H9 (cell line): Measurements from ENCODE around the gene CFAP97. TPM values are rescaled to one million over a fixed set of nuclear protein-coding genes. Genes with fewer than 3 reads are reported as not detected.

Experiments used
- DNase-seq: peaks from one replicate; pipeline ENCODE4 v3.0.0-alpha.2; 2017
- H2AFZ ChIP-seq: one replicate; pipeline ENCODE4 v1.6.1; 2013; ENCODE audit warnings: mild to moderate bottlenecking, low read length, control low read depth, moderate library complexity
- H2AK5ac ChIP-seq: 2 replicates; pipeline ENCODE4 v1.6.1; 2013; ENCODE audit warnings: low read length, control low read depth, mixed read lengths; ENCODE audit not compliant: insufficient read length
- H2BK120ac ChIP-seq: one replicate; pipeline ENCODE4 v1.6.1; 2013; ENCODE audit warnings: low read depth, mild to moderate bottlenecking, low read length, control low read depth, inconsistent platforms; ENCODE audit not compliant: poor library complexity, severe bottlenecking
- H2BK12ac ChIP-seq: 2 replicates; pipeline ENCODE4 v1.6.1; 2013; ENCODE audit warnings: low read length, control low read depth, mixed read lengths, low read depth; ENCODE audit not compliant: insufficient read length
- H2BK15ac ChIP-seq: 2 replicates; pipeline ENCODE4 v1.6.1; 2013; ENCODE audit warnings: low read depth, low read length, control low read depth
- H2BK20ac ChIP-seq: one replicate; pipeline ENCODE4 v1.6.1; 2013; ENCODE audit warnings: low read depth, mild to moderate bottlenecking, low read length, control low read depth, inconsistent platforms; ENCODE audit not compliant: poor library complexity, severe bottlenecking
- H2BK5ac ChIP-seq: 2 replicates; pipeline ENCODE4 v1.6.1; 2013; ENCODE audit warnings: low read length, control low read depth, mixed read lengths; ENCODE audit not compliant: insufficient read length
- H3K14ac ChIP-seq: 2 replicates; pipeline ENCODE4 v1.6.1; 2013; ENCODE audit warnings: low read length, control low read depth; ENCODE audit not compliant: insufficient read depth
- H3K18ac ChIP-seq: 2 replicates; pipeline ENCODE4 v1.6.1; 2013; ENCODE audit warnings: low read depth, mild to moderate bottlenecking, mixed read lengths, low read length, control low read depth; ENCODE audit not compliant: insufficient read length
- H3K23ac ChIP-seq: 2 replicates; pipeline ENCODE4 v1.6.1; 2013; ENCODE audit warnings: low read length, control low read depth, mixed read lengths, low read depth; ENCODE audit not compliant: insufficient read length
- H3K23me2 ChIP-seq: 2 replicates; pipeline ENCODE4 v1.6.1; 2013; ENCODE audit warnings: low read depth, mild to moderate bottlenecking, mixed read lengths, low read length, control low read depth; ENCODE audit not compliant: insufficient read length, poor library complexity, severe bottlenecking
- H3K27ac ChIP-seq: 2 replicates; pipeline ENCODE4 v1.5.1; 2013; ENCODE audit warnings: low read length, control low read depth, mixed read lengths, low read depth; ENCODE audit not compliant: insufficient read length
- H3K27me3 ChIP-seq: 2 replicates; pipeline ENCODE4 v1.6.1; 2013; ENCODE audit warnings: low read length, control low read depth, inconsistent platforms; ENCODE audit not compliant: insufficient read depth
- H3K4ac ChIP-seq: 2 replicates; pipeline ENCODE4 v1.6.1; 2013; ENCODE audit warnings: low read depth, mild to moderate bottlenecking, control low read depth, inconsistent platforms, low read length, moderate library complexity
- H3K4me1 ChIP-seq: 2 replicates; pipeline ENCODE4 v1.6.1; 2013; ENCODE audit warnings: low read length, control low read depth, inconsistent platforms; ENCODE audit not compliant: insufficient read depth
- H3K4me2 ChIP-seq: 2 replicates; pipeline ENCODE4 v1.6.1; 2013; ENCODE audit warnings: low read length, control low read depth, mixed read lengths; ENCODE audit not compliant: insufficient read length, insufficient read depth
- H3K56ac ChIP-seq: 2 replicates; pipeline ENCODE4 v1.6.1; 2013; ENCODE audit warnings: low read depth, mild to moderate bottlenecking, mixed read lengths, low read length, control low read depth; ENCODE audit not compliant: insufficient read length
- H3K79me1 ChIP-seq: 2 replicates; pipeline ENCODE4 v1.6.1; 2013; ENCODE audit warnings: low read depth, mild to moderate bottlenecking, moderate library complexity, low read length, control low read depth, inconsistent platforms; ENCODE audit not compliant: insufficient read depth, poor library complexity, severe bottlenecking
- H3K79me2 ChIP-seq: 2 replicates; pipeline ENCODE4 v1.6.1; 2013; ENCODE audit warnings: low read length, control low read depth, inconsistent platforms; ENCODE audit not compliant: insufficient read depth
- H3K9ac ChIP-seq: 2 replicates; pipeline ENCODE4 v1.6.1; 2013; ENCODE audit warnings: low read length, control low read depth, mixed read lengths; ENCODE audit not compliant: insufficient read length; ENCODE audit errors: extremely low read depth
- H3K9me3 ChIP-seq: one replicate; pipeline ENCODE4 v1.6.1; 2013; ENCODE audit warnings: low read depth, low read length, inconsistent platforms; ENCODE audit not compliant: control insufficient read depth
- H3T11ph ChIP-seq: one replicate; pipeline ENCODE4 v1.6.1; 2013; ENCODE audit warnings: mild to moderate bottlenecking, low read length, control low read depth, inconsistent platforms
- H4K20me1 ChIP-seq: one replicate; pipeline ENCODE4 v1.6.1; 2013; ENCODE audit not compliant: control insufficient read depth, insufficient read length, insufficient read depth
- H4K5ac ChIP-seq: 2 replicates; pipeline ENCODE4 v1.6.1; 2013; ENCODE audit warnings: low read depth, mild to moderate bottlenecking, mixed read lengths, low read length, control low read depth; ENCODE audit not compliant: insufficient read length
- H4K8ac ChIP-seq: replicated peaks from 2 replicates; pipeline ENCODE4 v1.6.1; 2013; ENCODE audit warnings: low read length, control low read depth, mixed read lengths, low read depth; ENCODE audit not compliant: insufficient read length
- H4K91ac ChIP-seq: 2 replicates; pipeline ENCODE4 v1.6.1; 2013; ENCODE audit warnings: low read depth, mild to moderate bottlenecking, moderate library complexity, mixed read lengths, low read length, control low read depth; ENCODE audit not compliant: insufficient read length
- H3K27ac Mint-ChIP-seq, 3 experiments: 2 replicates in 2 of 3; 3 replicates in 1 of 3; pipeline ENCODE4 v1.8.0; 2020 to 2021; ENCODE audit warnings: mixed read lengths in 3 of 3, mild to moderate bottlenecking in 1 of 3, moderate library complexity in 1 of 3
- H3K27me3 Mint-ChIP-seq: 2 replicates; pipeline ENCODE4 v1.8.0; 2021; ENCODE audit warnings: low read depth, mild to moderate bottlenecking, moderate library complexity, mixed read lengths
- H3K36me3 Mint-ChIP-seq, 3 experiments: 2 replicates in 2 of 3; 3 replicates in 1 of 3; pipeline ENCODE4 v1.8.0; 2020 to 2021; ENCODE audit warnings: low read depth in 3 of 3, mixed read lengths in 3 of 3; ENCODE audit not compliant: insufficient read depth in 1 of 3
- H3K4me1 Mint-ChIP-seq, 2 experiments: 2 replicates each; pipeline ENCODE4 v1.8.0; 2020; ENCODE audit warnings: mixed read lengths in 2 of 2
- H3K4me3 Mint-ChIP-seq, 2 experiments: 2 replicates in 1 of 2; 3 replicates in 1 of 2; pipeline ENCODE4 v1.8.0; 2020 to 2021; ENCODE audit warnings: mild to moderate bottlenecking in 2 of 2, mixed read lengths in 2 of 2, moderate library complexity in 1 of 2
- H3K9me3 Mint-ChIP-seq, 2 experiments: 2 replicates in 1 of 2; 3 replicates in 1 of 2; pipeline ENCODE4 v1.8.0; 2020; ENCODE audit warnings: mild to moderate bottlenecking in 2 of 2, mixed read lengths in 2 of 2, moderate library complexity in 1 of 2
- WGBS: extraction: QIAGEN DNeasy Blood & Tissue Kit; methylation state at CpG from one replicate; pipeline ENCODE4 v1.1.7; 2013; ENCODE audit warnings: missing lambda C conversion rate, low lambda C conversion rate, mixed read lengths; ENCODE audit not compliant: insufficient read length; ENCODE audit errors: extremely low coverage; 5-methylcytosine and 5-hydroxymethylcytosine counted together
- total RNA-seq: library from RNA; stranded (reverse); gene quantifications from 2 replicates; pipeline ENCODE4 v1.2.1, GENCODE V29; 2021
- TF ChIP-seq, protein P1 (sequence below): fragments of 200-600 bp; sonication (generic); conservative IDR thresholded peaks from 3 replicates; pipeline ENCODE4 v1.8.0; 2021; ENCODE audit warnings: antibody characterized with exemption, mild to moderate bottlenecking

Gene CFAP97
- total RNA-seq, 1 experiment from 2014 or later: 39.3 TPM

DNA sequence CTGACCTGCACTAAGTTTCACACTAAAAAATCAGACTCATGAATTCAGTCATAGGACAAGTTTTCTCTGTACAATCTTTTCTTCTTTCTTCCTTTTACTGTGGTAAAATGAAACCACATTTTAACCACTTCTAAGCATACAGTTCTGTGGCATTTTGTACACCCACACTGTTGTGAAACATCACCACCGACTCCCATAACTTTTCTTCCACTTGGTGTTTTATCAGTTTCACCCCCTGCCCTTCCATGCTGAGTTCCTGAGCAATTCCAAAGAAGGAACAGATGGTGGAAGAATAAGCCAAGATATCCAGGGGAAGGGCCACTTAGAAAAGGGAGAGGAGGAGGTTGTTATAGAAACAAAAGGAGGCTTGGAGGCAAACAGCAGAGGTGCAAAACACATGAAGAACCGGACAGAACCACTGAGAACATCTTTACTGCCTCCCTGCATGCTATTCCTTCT is 38.2 kb downstream of the CFAP97 start:
- Histone ChIP-seq H3K4ac (no peak overlapping the region), H3K79me1 (no peaks in the 10 kb centered on the region), H3K23me2 (no peaks in the 10 kb centered on the region), H3K4me2 (no peak overlapping the region), H4K5ac (no peak overlapping the region), H3K56ac (no peak overlapping the region), H4K91ac (no peak overlapping the region), H3K9ac (no peak overlapping the region), H3K14ac (no peak overlapping the region), H2BK20ac (no peak overlapping the region), H3K18ac (no peak overlapping the region), H3K4me1 (no peaks in the 10 kb centered on the region), H2BK12ac (no peak overlapping the region), H3T11ph (no peak overlapping the region), H4K8ac (no peak overlapping the region), H3K27ac (no peak overlapping the region), H2BK120ac (no peak overlapping the region), H3K23ac (no peak overlapping the region), H2AFZ (no peak overlapping the region), H2BK15ac (no peak overlapping the region), H4K20me1 (no peaks in the 10 kb centered on the region), H2BK5ac (no peak overlapping the region), H2AK5ac (no peak overlapping the region), H3K9me3 (no peaks in the 10 kb centered on the region), H3K27me3 (no peaks in the 10 kb centered on the region), H3K79me2 (no peaks in the 10 kb centered on the region)
- TF ChIP-seq, protein P1, sequence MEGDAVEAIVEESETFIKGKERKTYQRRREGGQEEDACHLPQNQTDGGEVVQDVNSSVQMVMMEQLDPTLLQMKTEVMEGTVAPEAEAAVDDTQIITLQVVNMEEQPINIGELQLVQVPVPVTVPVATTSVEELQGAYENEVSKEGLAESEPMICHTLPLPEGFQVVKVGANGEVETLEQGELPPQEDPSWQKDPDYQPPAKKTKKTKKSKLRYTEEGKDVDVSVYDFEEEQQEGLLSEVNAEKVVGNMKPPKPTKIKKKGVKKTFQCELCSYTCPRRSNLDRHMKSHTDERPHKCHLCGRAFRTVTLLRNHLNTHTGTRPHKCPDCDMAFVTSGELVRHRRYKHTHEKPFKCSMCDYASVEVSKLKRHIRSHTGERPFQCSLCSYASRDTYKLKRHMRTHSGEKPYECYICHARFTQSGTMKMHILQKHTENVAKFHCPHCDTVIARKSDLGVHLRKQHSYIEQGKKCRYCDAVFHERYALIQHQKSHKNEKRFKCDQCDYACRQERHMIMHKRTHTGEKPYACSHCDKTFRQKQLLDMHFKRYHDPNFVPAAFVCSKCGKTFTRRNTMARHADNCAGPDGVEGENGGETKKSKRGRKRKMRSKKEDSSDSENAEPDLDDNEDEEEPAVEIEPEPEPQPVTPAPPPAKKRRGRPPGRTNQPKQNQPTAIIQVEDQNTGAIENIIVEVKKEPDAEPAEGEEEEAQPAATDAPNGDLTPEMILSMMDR: no peak
- H3K27me3 Mint-ChIP-seq: no peaks in the 10 kb centered on the region
- no peak overlapping the region for H3K27ac Mint-ChIP-seq
- no peak for DNase-seq
- no peaks in the 10 kb centered on the region for H3K4me1 Mint-ChIP-seq
- no CpG with 5 or more reads among the region's 2 CpGs for WGBS
- H3K36me3 Mint-ChIP-seq: peaks cover 16 to 45% (median 34%) of the 10 kb centered on the region in 3 experiments
- H3K4me3 Mint-ChIP-seq: no peak overlapping the region
- no peaks in the 10 kb centered on the region for H3K9me3 Mint-ChIP-seq
